OCI-LY1 (cell line): ENCODE measurements around the gene CRYBG1.

Experiments
- EZH2 ChIP-seq: fragments of 200-600 bp; sonication (generic), shearing (Covaris generic); IDR thresholded peaks from 2 replicates; pipeline ENCODE4 v1.8.0; 2017; ENCODE audit warnings: borderline replicate concordance, mixed run types, mild to moderate bottlenecking, antibody characterized with exemption, low read length, moderate library complexity, mixed read lengths
- TF ChIP-seq, protein P1 (sequence below): fragments of 200-600 bp; sonication (generic), shearing (Covaris generic); IDR thresholded peaks from 2 replicates; pipeline ENCODE4 v1.5.1; 2017; ENCODE audit warnings: mild to moderate bottlenecking, antibody characterized with exemption, low read length, moderate library complexity, mixed read lengths

GRCh38 chr6:106383573-106383972, 23.1 kb downstream of the CRYBG1 start:
- no peak for TF ChIP-seq EZH2
- TF ChIP-seq, protein P1, sequence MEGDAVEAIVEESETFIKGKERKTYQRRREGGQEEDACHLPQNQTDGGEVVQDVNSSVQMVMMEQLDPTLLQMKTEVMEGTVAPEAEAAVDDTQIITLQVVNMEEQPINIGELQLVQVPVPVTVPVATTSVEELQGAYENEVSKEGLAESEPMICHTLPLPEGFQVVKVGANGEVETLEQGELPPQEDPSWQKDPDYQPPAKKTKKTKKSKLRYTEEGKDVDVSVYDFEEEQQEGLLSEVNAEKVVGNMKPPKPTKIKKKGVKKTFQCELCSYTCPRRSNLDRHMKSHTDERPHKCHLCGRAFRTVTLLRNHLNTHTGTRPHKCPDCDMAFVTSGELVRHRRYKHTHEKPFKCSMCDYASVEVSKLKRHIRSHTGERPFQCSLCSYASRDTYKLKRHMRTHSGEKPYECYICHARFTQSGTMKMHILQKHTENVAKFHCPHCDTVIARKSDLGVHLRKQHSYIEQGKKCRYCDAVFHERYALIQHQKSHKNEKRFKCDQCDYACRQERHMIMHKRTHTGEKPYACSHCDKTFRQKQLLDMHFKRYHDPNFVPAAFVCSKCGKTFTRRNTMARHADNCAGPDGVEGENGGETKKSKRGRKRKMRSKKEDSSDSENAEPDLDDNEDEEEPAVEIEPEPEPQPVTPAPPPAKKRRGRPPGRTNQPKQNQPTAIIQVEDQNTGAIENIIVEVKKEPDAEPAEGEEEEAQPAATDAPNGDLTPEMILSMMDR: no peak
